HEK293 (cell line): ENCODE results near the gene FOXP4.

ENCODE experiments used
- CTCF ChIA-PET: fragments of 350-600 bp; formaldehyde crosslinking; extraction: SDS; loops from one replicate; lab custom pipeline; 2021; ENCODE audit warnings: antibody characterized with exemption; lab: Yijun Ruan, JAX
- POLR2A ChIA-PET: fragments of 300-600 bp; formaldehyde crosslinking; extraction: SDS; loops from one replicate; lab custom pipeline; 2020; ENCODE audit warnings: antibody characterized with exemption, inconsistent platforms; lab: Yijun Ruan, JAX
- H3K27ac ChIP-seq: fragments of 200-500 bp; sonication (Bioruptor generic); 2 replicates; pipeline ENCODE4 v1.5.1; 2014; ENCODE audit warnings: low read depth, low read length, control low read depth, inconsistent platforms; ENCODE audit errors: extremely low read depth
- H3K36me3 ChIP-seq, 2 experiments: fragments of 200-500 bp in 1 of 2; sonication (Bioruptor generic) in 1 of 2; 1 replicate in 1 of 2; 2 replicates in 1 of 2; pipeline ENCODE4 v1.5.1; 2014 to 2017; ENCODE audit warnings: inconsistent platforms in 2 of 2, low read length in 2 of 2; ENCODE audit not compliant: control insufficient read depth in 2 of 2, insufficient read depth in 1 of 2
- H3K4me1 ChIP-seq: fragments of 200-500 bp; sonication (Bioruptor generic); 2 replicates; pipeline ENCODE4 v1.5.1; 2014; ENCODE audit warnings: mild to moderate bottlenecking, low read length, inconsistent platforms; ENCODE audit not compliant: control insufficient read depth, insufficient read depth
- H3K4me3 ChIP-seq: 2 replicates; pipeline ENCODE4 v1.5.1; 2011; ENCODE audit warnings: low read depth, mild to moderate bottlenecking, control low read depth, low read length, moderate library complexity
- H3K9me3 ChIP-seq: fragments of 200-500 bp; sonication (Bioruptor generic); 2 replicates; pipeline ENCODE4 v1.5.1; 2014; ENCODE audit warnings: low read depth, low read length, inconsistent platforms; ENCODE audit not compliant: control insufficient read depth, insufficient read depth
- BCL6B ChIP-seq: fragments of 450-650 bp; formaldehyde crosslinking; IDR thresholded peaks from 2 replicates; pipeline ENCODE4 v1.5.1; 2017; ENCODE audit warnings: missing biosample characterization, missing genetic modification characterization
- GLIS1 ChIP-seq: fragments of 450-650 bp; formaldehyde crosslinking; IDR thresholded peaks from 2 replicates; pipeline ENCODE4 v1.5.1; 2016; ENCODE audit warnings: missing biosample characterization, missing genetic modification characterization
- KLF17 ChIP-seq: fragments of 450-650 bp; formaldehyde crosslinking; IDR thresholded peaks from 2 replicates; pipeline ENCODE4 v1.5.1; 2016; ENCODE audit warnings: missing biosample characterization, missing genetic modification characterization
- MEIS1 ChIP-seq: sonication (generic); formaldehyde crosslinking; IDR thresholded peaks from 2 replicates; pipeline ENCODE4 v1.8.1; 2022; ENCODE audit warnings: missing genetic modification reagents, mild to moderate bottlenecking, borderline replicate concordance
- PRDM10 ChIP-seq: fragments of 450-650 bp; formaldehyde crosslinking; IDR thresholded peaks from 2 replicates; pipeline ENCODE4 v1.5.1; 2016; ENCODE audit warnings: missing biosample characterization, missing genetic modification characterization
- PRDM2 ChIP-seq: fragments of 450-650 bp; formaldehyde crosslinking; IDR thresholded peaks from 2 replicates; pipeline ENCODE4 v1.5.1; 2016; ENCODE audit warnings: missing biosample characterization, missing genetic modification characterization, borderline replicate concordance
- ZBTB17 ChIP-seq: fragments of 450-650 bp; formaldehyde crosslinking; IDR thresholded peaks from 2 replicates; pipeline ENCODE4 v1.5.1; 2016; ENCODE audit warnings: missing biosample characterization, missing genetic modification characterization
- ZBTB20 ChIP-seq: fragments of 450-650 bp; formaldehyde crosslinking; IDR thresholded peaks from 2 replicates; pipeline ENCODE4 v1.5.1; 2016; ENCODE audit warnings: missing biosample characterization, missing genetic modification characterization
- ZBTB8A ChIP-seq: fragments of 450-650 bp; formaldehyde crosslinking; IDR thresholded peaks from 2 replicates; pipeline ENCODE4 v1.5.1; 2016; ENCODE audit warnings: missing biosample characterization, missing genetic modification characterization
- ZFHX2 ChIP-seq: fragments of 450-650 bp; formaldehyde crosslinking; conservative IDR thresholded peaks from 2 replicates; pipeline ENCODE4 v1.5.1; 2016; ENCODE audit warnings: missing biosample characterization, missing genetic modification characterization
- ZIC2 ChIP-seq: fragments of 450-650 bp; formaldehyde crosslinking; IDR thresholded peaks from 2 replicates; pipeline ENCODE4 v1.5.1; 2016; ENCODE audit warnings: missing biosample characterization, missing genetic modification characterization
- ZNF10 ChIP-seq: fragments of 450-650 bp; formaldehyde crosslinking; IDR thresholded peaks from 2 replicates; pipeline ENCODE4 v1.5.1; 2017; ENCODE audit warnings: missing biosample characterization, missing genetic modification characterization
- ZNF112 ChIP-seq: fragments of 450-650 bp; formaldehyde crosslinking; IDR thresholded peaks from 2 replicates; pipeline ENCODE4 v1.5.0; 2017; ENCODE audit warnings: missing biosample characterization, missing genetic modification characterization
- ZNF157 ChIP-seq: fragments of 450-650 bp; formaldehyde crosslinking; IDR thresholded peaks from 2 replicates; pipeline ENCODE4 v1.5.1; 2016; ENCODE audit warnings: missing biosample characterization, missing genetic modification characterization
- ZNF18 ChIP-seq: fragments of 450-650 bp; formaldehyde crosslinking; IDR thresholded peaks from 2 replicates; pipeline ENCODE4 v1.5.1; 2016; ENCODE audit warnings: missing biosample characterization, missing genetic modification characterization
- ZNF670 ChIP-seq: fragments of 450-650 bp; formaldehyde crosslinking; IDR thresholded peaks from 2 replicates; pipeline ENCODE4 v1.5.1; 2016; ENCODE audit warnings: missing biosample characterization, missing genetic modification characterization, low read depth
- ZNF837 ChIP-seq: fragments of 450-650 bp; formaldehyde crosslinking; IDR thresholded peaks from 2 replicates; pipeline ENCODE4 v1.5.1; 2016; ENCODE audit warnings: missing biosample characterization, missing genetic modification characterization
- TF ChIP-seq, protein P1 (sequence below): fragments of 450-650 bp; formaldehyde crosslinking; IDR thresholded peaks from 2 replicates; pipeline ENCODE4 v1.5.1; 2016; ENCODE audit warnings: missing biosample characterization, missing genetic modification characterization

FOXP4 gene

DNA sequence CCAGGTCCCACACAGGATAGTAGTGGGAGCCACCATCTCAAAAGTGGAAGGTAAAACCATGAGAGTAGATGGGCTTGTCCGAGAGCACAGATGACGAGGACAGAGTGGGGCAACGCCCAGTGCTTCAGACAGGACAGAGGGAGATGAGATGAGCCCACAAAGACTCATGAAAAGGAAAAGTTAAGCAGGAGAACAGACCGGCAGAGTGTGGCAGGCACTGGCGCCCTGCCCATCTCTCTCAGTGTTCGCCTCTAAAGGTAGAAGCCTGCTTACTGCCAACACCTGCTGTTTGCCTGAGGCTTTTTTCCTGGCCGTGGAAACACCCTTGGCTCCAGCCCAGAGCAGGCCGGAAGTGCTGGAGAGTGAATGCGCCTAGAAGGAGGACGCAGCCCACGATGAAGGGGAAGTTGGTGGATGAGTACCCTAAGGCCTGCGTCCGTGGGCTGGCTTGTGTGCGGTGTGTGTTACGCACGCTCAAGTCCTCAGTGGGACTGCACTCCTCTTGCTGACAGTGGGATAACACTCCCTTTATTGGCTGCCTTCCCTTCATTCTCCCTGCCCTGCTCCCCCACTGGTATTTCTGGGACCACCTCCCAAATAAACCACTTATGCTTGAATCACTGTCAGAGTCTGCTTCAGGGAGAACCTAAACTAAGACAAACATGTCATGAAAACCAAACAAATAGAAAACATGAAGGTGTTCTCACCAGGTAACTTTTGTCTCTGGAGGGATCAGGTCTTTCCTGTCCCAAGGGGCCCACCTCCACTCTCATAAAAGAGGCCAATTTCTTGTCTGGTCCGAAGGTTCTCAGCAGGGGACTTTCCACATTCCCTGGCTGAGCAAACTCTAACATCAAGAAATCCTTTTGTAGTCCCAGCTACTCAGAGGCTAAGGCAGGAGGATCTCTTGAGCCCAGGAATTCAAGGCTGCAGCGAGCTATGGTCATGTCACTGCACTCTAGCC, 9.1 kb upstream of the FOXP4 start:
- Histone ChIP-seq H3K27ac (no peak overlapping the region; the same call in 1 of the 2 replicates), H3K4me1 (peaks cover 20% of the 10 kb centered on the region), H3K36me3 (no peaks in the 10 kb centered on the region), H3K4me3 (no peak overlapping the region), H3K9me3 (no peaks in the 10 kb centered on the region)
- CTCF ChIA-PET, result interaction anchor here (0.6 to 1.4 kb wide), 4 partner anchors 44 to 169 kb away, joined by 3 to 4 read pairs (median 3); no protein-coding TSS in a partner anchor
- POLR2A ChIA-PET, result no interaction called here
- TF ChIP-seq BCL6B (peak; percentile 42; the same call in 1 of the 2 replicates), ZBTB8A (tag by site-specific recombination) (0 out of 2 replicates have a peak, but pooled peaks have one; percentile 14), ZIC2 (tag by site-specific recombination) (peak; percentile 45), KLF17 (tag by site-specific recombination) (0 out of 2 replicates have a peak, but pooled peaks have one; percentile 17), ZNF18 (tag by site-specific recombination) (0 out of 2 replicates have a peak, but pooled peaks have one; percentile 37), ZBTB17 (peak; percentile 60), ZNF10 (tag by site-specific recombination) (0 out of 2 replicates have a peak, but pooled peaks have one; percentile 42), PRDM10 (tag by site-specific recombination) (peak; percentile 94), ZNF112 (tag by site-specific recombination) (no peak), ZNF670 (tag by site-specific recombination) (no peak), ZBTB20 (tag by site-specific recombination) (no peak; the same call in 1 of the 2 replicates), MEIS1 (CRISPR knock-in tag) (no peak), ZNF157 (tag by site-specific recombination) (no peak), GLIS1 (tag by site-specific recombination) (0 out of 2 replicates have a peak, but pooled peaks have one; percentile 40), PRDM2 (tag by site-specific recombination) (no peak), ZNF837 (tag by site-specific recombination) (no peak), ZFHX2 (peak; percentile 88)
- TF ChIP-seq, protein P1, sequence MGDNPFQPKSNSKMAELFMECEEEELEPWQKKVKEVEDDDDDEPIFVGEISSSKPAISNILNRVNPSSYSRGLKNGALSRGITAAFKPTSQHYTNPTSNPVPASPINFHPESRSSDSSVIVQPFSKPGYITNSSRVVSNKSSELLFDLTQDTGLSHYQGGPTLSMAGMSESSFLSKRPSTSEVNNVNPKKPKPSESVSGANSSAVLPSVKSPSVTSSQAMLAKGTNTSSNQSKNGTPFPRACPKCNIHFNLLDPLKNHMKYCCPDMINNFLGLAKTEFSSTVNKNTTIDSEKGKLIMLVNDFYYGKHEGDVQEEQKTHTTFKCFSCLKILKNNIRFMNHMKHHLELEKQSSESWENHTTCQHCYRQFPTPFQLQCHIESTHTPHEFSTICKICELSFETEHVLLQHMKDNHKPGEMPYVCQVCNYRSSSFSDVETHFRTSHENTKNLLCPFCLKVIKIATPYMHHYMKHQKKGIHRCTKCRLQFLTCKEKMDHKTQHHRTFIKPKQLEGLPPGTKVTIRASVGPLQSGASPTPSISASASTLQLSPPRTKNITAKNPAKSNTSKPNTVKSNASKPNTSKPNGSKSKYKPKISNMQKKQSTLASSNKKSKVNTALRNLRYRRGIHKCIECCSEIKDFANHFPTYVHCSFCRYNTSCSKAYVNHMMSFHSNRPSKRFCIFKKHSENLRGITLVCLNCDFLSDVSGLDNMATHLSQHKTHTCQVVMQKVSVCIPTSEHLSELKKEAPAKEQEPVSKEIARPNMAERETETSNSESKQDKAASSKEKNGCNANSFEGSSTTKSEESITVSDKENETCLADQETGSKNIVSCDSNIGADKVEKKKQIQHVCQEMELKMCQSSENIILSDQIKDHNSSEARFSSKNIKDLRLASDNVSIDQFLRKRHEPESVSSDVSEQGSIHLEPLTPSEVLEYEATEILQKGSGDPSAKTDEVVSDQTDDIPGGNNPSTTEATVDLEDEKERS, result no peak
